GM23248 (cell line): ENCODE data around the gene PSME4.

Experiments
- EZH2 ChIP-seq: fragments of 200-600 bp; sonication (generic); IDR thresholded peaks from 2 replicates; pipeline ENCODE4 v1.6.1; 2018; ENCODE audit warnings: antibody characterized with exemption, mild to moderate bottlenecking; ENCODE audit not compliant: insufficient read depth, poor library complexity, severe bottlenecking
- EZH2phosphoT487 ChIP-seq: fragments of 200-600 bp; sonication (generic); IDR thresholded peaks from 2 replicates; pipeline ENCODE4 v1.6.1; 2018; ENCODE audit warnings: antibody characterized with exemption, moderate library complexity, mild to moderate bottlenecking, low read depth; ENCODE audit not compliant: insufficient read depth

GRCh38 chr2:53952519-53952918, 18.3 kb downstream of the PSME4 start:
- no peak for TF ChIP-seq EZH2
- TF ChIP-seq EZH2phosphoT487 = no peak
